AG09319 (cell line): ENCODE results near the gene PRCP.

Experiments used
- DNase-seq: peaks from one replicate; pipeline ENCODE4 v3.0.0-alpha.2; 2010; ENCODE audit warnings: low read depth; ENCODE audit errors: extremely low read depth
- TF ChIP-seq, protein P1 (sequence below): IDR thresholded peaks from 2 replicates; pipeline ENCODE4 v1.5.1; 2011; ENCODE audit warnings: low read depth, mild to moderate bottlenecking, inconsistent platforms, low read length, moderate library complexity

PRCP gene

DNA sequence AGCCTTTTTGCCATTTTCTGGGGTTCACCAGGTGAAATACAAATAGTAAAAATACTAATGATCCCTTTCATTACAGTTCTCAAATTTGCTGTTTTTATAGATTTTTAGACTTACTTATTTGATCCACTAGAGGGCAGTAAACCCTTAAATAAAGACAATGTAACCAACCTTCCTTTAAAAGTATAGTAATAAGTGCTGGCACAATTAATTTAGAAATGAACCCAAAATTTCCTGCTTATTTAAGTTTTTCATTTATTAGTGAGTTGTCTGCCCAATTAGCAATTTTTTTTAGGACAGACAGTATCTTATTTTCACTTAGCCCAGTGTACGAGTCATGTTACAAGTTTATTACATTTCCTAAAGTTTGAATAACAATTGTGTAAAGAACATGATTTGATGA lies 6.0 kb upstream of the PRCP start:
- DNase-seq: no peak
- TF ChIP-seq, protein P1, sequence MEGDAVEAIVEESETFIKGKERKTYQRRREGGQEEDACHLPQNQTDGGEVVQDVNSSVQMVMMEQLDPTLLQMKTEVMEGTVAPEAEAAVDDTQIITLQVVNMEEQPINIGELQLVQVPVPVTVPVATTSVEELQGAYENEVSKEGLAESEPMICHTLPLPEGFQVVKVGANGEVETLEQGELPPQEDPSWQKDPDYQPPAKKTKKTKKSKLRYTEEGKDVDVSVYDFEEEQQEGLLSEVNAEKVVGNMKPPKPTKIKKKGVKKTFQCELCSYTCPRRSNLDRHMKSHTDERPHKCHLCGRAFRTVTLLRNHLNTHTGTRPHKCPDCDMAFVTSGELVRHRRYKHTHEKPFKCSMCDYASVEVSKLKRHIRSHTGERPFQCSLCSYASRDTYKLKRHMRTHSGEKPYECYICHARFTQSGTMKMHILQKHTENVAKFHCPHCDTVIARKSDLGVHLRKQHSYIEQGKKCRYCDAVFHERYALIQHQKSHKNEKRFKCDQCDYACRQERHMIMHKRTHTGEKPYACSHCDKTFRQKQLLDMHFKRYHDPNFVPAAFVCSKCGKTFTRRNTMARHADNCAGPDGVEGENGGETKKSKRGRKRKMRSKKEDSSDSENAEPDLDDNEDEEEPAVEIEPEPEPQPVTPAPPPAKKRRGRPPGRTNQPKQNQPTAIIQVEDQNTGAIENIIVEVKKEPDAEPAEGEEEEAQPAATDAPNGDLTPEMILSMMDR: peak; percentile 33

DNA sequence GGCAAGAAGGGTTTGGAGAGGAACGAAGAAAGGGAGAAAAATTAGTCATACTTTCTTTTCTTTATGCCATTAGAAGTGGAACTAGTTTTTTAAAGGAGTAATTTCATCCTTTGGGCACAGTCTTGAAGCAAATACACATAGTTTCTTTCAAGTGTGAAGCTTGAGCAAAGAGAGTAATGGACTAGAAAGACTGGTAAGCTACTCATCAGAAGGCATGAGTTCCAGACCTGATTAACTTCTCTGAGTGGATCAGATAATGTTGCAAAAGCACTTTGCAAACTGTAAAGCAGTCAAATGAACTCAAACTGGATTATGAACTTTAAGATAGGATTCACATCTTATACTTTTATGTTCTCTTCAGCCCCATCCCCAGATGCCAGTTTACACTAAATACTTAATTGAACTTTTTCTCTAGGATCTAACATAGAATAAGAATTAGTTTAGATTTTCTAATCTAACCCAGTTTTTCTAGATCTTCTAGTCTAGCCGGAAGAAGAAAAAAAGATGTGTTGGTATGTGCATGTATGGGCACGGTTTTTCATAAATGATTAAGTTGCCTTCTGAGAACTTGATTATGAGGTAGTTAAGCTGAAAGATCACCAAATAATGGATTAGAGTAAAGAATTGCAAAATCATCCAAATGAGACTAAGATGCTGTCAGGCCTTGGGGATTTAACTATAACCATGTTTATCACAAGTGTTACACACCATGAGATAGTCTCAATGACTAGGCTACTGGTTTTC lies 3.8 kb upstream of the PRCP start:
- no peak for DNase-seq
- TF ChIP-seq, protein P1: no peak

DNA sequence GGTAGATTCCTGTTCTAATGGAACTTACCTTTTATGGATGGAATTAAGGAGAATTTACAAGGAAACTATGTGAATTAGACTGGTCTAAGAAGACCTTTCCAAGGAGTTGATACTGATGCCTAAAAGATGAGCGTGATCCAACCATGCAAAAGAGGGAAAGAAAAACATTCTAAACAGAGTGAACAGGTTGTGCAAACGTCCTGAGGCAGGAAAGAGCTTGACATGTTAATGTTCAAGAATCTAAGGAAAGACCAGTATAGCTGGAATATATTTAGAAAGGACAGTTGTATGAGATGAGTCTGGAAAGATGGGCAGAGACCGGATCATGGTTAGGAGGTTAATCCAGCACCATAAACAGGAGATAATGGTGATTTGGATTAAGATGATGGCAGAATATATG lies 2.6 kb upstream of the PRCP start:
- no peak for DNase-seq
- TF ChIP-seq, protein P1: no peak

DNA sequence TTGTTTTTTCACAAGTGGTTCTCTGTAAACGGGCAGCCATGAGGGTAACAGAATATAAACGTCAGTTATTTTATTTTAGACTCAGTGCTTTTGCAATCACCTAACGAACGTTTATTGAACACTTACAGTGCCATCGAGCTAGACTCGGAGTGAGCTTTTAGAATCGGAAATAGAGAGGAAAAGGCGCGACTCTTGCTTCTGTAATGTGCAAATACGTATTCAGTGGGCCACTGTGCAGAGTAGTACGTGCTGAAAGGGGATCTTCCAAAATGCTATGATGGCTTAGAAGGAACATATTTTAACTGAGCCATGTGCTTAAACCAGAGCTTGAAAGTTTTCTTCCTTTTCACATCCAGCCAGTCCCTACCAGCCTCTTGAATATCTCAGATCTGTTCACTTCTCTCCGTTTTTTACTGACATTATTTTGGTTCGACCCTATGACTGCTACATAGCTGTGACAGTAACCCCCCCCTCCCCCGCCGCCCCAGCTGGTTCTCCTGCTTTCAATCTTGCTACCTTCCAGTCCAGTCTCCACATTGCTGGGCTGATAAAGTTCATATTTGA lies 1.8 kb upstream of the PRCP start:
- TF ChIP-seq, protein P1: no peak
- DNase-seq: no peak

DNA sequence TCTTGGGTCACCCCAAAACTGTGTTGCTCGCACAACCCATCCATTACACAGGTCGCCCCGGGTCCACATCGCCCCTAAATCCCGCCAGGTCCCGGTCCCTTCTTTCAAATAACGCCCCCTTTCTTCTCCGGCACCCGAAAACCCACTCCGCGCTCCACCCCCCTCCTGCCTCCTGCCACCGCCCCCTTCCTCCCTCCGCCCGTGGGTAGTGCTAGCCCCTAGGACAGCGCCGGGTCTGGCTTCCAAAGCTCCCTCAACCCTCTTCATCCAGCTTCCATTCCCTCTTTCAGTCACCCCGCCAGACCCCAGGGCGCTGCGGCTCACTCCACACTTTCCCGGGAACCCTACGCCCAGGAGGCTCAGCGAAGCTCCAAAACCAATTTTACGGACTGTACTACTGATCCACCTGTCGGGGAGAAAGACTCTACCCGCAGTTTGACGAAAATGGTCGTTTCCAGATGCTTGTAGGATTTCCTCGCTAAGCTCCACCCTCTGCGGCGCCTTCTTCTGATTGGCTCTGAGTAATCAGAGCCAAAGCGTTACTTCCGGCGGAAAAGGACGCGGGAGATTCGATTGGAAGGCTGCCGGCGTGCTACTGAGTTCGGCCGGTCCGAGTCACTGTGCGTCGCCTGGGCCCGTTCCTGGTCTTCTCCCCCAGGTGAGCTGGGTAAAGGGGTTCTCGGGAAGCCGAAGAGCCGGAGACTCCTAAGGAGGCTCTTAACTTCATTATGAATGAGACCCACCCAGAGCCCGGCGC lies 1.1 kb upstream of the PRCP start, which contains the start of gene DDIAS:
DDIAS (plus strand) TSS at position 572 of the 757 bp plus-strand sequence. CDS start 13,003 bp downstream, outside the sequence.
- TF ChIP-seq, protein P1: no peak

DNA sequence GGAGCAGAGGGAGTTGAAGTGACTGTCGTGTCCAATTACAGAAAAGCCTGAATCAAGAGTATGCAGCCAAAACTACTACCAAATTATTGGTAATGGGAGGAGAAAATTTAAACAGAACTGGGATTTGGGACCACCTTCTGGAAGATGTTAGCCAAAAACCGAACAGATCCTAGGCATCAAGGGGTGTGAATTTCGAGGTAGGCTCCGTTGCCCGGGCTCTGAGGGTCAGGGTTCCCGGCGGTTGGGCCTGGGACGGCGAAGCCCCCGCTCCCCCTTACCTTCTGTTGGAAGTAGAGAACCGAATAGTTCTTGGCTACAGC lies 313 bp downstream of the PRCP start:
- no peak for DNase-seq
- TF ChIP-seq, protein P1: no peak

More for the DNA sequence above, 1.1 kb upstream of the PRCP start, which contains the start of gene DDIAS:
- DNase-seq: peak; percentile 89

DNA sequence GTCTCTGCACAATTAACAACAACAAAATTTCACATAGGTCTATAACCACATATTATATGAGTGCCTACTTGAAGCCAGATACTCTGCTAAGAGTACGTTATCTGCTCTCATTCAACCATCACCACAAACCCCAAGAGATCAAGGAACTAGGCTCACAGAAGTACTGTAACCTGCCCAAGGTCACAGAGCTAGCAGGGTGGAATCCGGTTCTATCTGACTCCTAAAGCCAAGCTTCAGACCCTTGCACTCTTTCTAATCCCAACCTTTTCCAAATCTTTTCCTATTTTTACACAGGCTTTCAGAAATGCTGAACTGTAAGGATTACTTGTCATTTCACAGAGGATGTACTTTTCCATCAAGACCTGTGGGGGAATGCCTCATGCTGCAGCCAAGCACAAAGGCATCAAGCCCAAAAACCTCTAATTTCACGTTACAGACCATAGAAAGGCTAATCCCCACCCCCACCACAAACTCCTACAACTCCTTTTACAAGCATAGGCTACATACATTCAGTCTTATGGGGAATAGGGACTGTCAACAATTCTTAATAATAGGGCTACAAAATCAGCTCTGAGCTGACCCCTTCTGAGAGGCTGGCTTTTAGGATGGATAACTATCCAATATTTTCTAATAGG lies 927 bp downstream of the PRCP start:
- DNase-seq: no peak

More for the DNA sequence above, 927 bp downstream of the PRCP start:
- TF ChIP-seq, protein P1: no peak
